Thyroid gland (tissue), 4 donors: ENCODE results near the gene RCAN2.

ENCODE experiments used
- POLR2A ChIP-seq, 2 donors: fragments of 450-650 bp; IDR thresholded peaks; one replicate each; pipeline ENCODE4 v1.6.1; 2017; ENCODE audit warnings: antibody characterized with exemption in 2 of 2, mild to moderate bottlenecking in 2 of 2, moderate library complexity in 1 of 2
- TF ChIP-seq, protein P1 (sequence below), 6 experiments: fragments of 200-600 bp in 3 of 6; fragments of 450-650 bp in 3 of 6; sonication (generic) in 3 of 6; IDR thresholded peaks; one replicate each; pipeline ENCODE4 v1.5.1; 2016 to 2019; ENCODE audit warnings: antibody characterized with exemption in 6 of 6, mild to moderate bottlenecking in 2 of 6, inconsistent platforms in 1 of 6, moderate library complexity in 1 of 6

DNA sequence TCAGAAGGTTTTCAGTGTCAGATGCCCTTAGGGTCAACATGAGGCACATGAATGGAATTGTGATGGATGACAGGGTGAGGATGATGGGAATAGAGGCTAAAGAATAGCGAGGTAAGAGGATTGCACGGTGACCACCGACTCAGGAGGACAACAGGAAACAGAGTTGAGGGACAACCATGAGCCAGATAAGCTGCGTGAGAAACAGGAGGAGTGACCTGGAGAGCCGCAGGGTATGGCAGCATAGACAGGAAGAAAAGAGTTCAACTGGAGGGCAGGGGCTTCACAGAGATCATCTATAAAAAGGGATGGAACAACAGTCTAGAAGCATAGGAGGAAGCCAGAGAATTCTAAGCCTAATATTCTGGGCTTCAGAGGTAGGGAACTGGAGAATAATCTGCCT is 235.7 kb downstream of the RCAN2 start:
- TF ChIP-seq POLR2A (IDR thresholded peaks at IDR 0.05), result no peak
- TF ChIP-seq, protein P1, sequence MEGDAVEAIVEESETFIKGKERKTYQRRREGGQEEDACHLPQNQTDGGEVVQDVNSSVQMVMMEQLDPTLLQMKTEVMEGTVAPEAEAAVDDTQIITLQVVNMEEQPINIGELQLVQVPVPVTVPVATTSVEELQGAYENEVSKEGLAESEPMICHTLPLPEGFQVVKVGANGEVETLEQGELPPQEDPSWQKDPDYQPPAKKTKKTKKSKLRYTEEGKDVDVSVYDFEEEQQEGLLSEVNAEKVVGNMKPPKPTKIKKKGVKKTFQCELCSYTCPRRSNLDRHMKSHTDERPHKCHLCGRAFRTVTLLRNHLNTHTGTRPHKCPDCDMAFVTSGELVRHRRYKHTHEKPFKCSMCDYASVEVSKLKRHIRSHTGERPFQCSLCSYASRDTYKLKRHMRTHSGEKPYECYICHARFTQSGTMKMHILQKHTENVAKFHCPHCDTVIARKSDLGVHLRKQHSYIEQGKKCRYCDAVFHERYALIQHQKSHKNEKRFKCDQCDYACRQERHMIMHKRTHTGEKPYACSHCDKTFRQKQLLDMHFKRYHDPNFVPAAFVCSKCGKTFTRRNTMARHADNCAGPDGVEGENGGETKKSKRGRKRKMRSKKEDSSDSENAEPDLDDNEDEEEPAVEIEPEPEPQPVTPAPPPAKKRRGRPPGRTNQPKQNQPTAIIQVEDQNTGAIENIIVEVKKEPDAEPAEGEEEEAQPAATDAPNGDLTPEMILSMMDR (IDR thresholded peaks at IDR 0.05), result no peak
